T-helper 22 cell (primary cell): ENCODE data around the gene NPB.

Experiments
- DNase-seq: peaks from one replicate; pipeline ENCODE4 v3.0.0-alpha.2; 2020; ENCODE audit warnings: low read depth

NPB gene

DNA sequence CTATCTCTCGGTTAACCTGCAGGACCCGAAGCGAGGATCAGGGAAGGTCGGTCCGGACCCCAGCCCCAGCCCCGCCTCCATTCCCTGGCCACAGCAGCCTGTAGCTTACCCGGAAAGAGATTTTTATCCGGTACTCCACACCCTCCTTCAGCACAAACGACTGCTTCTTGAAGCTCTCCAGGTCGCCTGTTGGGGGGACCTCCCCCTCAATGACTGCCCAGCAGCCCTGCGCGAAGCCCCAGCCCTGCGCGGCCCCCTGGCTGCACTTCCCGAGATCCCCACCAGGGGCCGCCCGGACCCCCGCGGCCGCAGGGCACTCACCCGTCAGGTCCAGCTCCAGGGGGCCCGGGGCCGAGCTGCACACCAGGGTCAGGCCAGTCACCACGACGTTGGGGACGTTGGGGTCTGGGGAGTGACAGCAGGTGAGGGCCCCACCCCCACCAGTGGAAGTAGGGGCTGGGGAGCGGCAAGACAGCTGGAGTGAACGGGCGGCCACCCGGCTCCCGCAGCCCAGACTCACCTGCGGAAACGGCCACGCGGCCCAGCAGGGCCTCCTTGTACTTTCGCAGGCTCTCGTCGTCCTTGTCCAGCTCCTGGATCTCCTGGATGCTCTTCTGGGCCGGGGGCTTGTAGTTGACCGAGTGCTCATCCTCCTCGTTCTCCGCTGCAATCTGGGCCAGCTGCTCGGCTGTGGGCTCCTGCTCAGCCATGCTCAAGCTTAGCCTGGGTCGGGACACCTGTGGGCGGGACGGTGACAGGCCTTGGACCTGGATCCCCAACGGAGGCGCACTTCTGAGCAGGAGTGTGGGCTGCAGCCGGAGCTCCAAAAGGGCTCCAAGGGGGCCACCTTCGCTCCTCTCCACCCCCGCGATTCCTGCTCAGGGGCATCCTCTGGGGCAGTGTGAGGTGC is 32.6 kb upstream of the NPB start:
- DNase-seq: no peak

DNA sequence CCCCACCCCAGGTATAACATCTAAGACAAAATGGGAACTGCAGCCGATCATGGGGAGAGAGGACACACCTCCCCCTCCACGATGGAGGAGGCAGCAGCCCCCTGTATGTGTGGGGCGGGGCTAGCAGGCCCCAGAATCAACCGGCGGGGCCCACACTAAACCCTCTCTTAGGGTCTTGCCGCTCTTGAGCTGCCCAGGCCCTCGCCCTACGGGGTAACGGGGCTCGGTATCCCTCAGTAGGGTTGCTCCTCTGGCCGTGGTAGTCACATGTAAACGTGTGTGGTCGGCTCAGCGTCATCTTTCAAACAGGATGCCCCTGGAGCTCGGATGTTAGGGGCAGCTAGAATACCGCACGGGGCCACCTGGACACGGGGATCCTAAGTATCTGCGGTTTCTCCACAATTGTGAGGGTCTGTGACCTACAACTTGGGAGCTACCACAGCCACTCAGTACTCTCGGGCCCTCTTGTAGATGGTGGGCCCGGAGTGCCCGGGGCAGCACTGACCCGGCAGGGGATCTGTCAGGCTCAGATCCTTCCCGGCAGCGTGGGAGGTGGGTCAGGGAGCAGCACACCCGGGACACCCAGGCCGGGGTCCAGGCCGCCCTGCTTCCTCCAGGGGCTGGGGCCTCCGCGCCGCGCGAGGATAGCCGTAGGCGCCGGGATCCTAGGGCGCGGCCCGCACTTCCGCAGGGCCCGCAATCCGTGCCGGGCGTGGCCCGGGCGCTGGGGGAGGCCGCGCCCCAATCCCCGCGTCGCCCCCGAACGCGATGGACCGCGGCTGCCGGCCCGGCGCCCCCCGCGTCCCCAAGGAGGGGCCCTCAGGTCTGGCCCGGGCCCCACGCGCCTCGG is 31.7 kb upstream of the NPB start:
- DNase-seq: no peak

DNA sequence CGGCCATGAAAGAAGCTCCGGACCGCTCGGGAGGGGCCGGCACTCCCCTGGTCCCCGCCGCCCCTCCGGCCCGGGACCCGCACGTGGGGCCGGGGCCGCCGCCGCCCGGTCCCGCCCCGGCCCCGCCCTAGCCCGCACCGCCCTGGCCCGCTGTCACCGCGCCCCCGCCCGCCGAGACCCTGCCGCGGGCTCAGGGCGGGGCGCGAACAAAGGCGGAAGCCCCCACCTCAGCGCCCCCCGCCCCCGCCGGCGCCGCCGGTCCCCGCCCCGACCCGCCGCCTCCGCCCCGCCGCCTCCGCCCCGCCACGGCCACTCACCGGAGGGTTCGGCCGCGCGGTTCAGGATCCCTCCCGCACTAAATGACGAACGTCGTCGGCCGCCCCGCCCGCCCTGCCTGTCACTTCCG is 31.1 kb upstream of the NPB start, which contains the start of gene ARHGDIA:
Gene ARHGDIA, minus strand, starts transcription at position 357 of the 406 bp plus-strand sequence. CDS start 1,407 bp downstream, outside the sequence.
- DNase-seq: no peak

DNA sequence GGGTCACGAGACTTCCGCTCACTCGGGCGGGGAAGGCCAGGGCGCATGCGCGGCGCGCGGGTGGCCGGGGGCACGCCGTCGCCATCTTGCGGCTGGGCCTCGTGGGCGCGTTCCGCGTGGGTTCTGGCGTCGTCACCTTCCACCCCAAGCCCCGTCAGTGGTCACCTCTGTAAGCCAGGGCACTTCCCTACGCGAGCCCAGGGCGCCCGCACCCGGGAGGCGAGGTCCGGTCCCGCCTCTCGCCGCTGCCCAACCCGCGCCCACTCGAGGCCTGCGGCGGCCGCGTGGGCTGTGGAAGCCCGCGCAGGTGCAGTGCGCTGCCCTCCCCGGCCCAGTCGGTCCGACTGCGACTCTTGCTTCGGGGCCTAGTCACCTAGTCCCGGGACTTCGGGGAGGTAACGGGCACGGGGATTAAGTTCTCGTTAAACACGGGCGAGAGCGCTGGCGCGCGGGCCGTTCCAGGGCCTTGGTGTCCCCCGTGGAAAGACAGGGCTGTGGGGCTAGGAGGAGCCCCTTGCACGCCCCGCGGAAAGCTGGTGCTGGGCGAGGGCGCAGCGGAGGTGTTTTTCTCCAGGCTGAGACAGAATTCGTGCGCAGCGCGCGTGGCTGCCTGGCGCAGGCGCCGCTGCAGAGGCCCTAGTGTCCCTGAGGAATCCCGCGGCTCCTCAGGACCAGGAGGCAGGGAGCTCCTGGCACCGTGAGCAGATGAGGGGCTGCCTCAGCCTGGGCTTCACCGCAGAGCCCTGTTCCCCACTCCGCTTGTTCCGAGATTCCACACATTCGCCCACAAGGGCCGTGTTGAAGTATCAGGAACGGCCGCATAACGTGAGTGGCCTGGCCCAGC is 30.4 kb upstream of the NPB start:
- peak; percentile 92 for DNase-seq

DNA sequence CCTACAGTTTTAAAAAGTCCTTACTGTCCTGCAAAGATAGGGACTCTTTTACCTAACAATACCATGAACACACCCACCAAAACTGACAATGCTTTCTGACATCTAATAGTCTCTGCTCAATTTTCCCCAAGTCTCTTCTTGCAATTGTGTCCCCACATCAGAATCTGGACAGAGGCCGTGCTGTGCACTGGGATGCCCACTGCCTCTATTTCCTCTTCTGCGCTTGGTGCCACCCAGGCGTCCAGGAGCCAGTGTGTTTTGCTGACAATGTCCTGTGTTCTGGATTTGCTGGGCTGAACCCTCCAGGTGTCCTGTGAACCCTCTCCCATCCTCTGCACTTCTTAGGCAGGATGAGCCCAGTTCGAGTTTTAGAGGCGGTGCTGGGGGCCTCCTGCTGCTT is 24.5 kb upstream of the NPB start:
- no peak for DNase-seq

DNA sequence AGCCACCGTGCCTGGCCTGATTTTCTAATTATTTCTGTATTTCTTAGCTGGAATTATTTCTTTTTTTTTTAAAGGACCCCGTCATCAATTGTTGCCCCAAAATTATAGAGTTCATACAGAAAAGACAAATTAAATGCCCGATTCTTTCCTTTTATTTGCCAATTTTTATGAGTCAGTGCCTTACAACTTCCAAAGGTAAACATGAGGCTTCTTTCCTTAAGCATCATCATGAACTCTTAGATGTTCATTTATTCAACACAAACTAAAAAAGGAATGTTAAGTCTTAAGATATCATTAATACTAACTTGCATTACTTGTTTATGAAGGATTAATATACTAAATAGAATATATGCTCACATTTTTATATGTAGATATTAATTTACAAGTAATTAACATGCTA is 23.7 kb upstream of the NPB start:
- DNase-seq: no peak

DNA sequence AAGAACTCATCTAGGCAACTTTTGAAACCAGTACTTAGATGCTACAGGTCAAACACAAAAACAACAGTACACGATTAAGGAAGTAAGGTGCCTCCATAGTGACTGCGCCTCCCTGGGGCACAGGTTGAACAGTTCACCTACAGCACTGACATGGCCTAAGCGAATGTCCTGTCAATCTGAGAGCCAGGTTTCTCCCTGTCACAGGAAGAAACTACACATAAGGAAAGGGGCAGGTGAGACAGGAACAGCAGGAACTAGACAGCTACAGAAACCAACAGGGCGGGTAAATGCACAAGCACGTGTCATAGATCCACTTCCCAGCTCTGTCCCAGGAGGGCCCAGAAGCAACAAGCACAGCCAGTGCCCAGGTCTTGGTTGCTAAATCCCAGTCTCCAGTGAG is 22.9 kb upstream of the NPB start:
- no peak for DNase-seq

DNA sequence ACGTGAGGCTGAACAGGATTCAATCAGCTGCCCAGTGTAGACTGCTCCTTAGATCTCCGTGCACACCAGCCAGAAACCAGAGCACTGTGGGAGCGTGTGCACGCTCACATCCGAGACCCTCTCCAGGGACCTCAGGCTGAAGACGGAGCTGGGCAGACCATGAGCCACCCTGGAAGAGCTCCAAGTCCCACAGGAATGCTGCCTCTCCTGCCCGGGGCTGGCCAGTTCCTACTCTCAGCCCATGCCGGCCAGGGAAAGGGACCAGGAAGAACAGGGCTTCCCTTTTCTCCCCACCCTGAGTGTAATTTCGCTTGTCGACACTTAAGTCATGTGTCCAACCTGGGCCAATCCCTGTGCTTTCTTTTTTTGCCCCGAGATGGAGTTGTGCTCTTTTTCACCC is 17.5 kb upstream of the NPB start:
- DNase-seq: no peak

DNA sequence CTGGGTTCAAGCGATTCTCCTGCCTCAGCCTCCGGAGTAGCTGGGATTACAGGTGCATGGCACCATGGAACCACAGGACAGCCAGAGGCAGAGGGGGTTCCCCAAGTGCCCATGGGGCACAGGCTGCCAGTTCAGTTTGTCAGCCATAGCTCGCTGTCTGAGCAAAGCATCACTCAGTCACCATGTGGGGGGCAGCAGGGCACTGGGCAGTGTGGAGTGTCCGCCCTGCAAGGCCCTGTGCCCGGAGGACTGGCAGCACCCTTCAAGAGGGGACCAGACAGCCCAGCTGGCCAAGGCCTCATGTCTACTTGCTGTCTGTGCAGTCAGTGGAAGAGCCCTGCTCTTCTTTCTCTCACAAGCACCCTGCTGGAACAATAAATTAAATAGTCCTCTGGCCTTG is 17.1 kb upstream of the NPB start:
- no peak for DNase-seq

DNA sequence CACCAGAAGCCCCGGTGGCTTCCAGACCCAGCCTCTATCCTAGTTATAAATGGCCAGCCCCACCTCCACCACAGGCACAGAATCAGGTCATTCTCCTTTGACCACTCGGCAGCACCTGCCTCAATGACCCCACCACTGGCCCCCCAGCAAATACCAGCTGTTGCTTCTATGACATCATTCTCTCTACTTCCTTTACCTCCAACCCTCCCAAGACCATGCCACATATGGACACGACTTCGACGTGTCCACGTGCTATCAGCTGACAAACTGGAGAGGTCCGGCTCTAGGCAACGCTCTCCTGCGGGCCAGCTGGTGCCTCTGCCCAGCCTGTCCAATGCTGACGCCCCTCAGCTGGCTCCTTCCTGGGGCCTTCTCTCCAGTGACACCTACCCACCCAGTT is 16.6 kb upstream of the NPB start:
- DNase-seq: no peak

DNA sequence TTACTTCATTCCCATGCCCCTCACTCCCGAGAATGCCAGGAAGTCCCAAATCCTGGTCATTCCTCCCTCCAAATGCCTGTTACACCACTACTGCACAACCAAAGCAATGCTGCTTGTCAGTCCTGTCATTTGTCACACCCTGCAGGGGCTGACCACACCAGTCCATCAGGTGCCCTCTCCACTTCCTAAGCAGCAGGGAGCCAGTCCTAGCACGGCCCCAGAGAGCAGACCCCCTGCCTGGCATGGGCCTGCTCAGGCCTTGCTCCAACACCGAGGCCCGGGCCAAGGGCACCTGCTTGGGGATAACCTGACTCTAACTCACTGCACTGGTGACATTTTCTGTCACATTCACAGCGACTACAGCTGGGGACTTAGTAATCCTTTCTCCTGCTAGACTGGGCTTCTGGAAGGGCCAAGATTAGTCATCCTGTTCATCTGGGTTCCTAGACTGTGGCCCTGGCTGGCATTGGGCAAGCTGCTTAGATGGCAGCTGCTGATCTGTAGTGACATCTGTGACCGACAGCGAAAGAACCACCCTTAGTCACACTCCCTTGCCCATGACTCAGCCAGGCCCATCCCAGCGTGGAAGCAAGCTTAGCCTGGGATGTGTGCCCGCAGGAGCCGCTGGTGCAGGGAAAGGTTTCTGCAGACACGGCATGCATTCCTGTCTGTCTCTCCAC is 16.0 kb upstream of the NPB start:
- DNase-seq: no peak

DNA sequence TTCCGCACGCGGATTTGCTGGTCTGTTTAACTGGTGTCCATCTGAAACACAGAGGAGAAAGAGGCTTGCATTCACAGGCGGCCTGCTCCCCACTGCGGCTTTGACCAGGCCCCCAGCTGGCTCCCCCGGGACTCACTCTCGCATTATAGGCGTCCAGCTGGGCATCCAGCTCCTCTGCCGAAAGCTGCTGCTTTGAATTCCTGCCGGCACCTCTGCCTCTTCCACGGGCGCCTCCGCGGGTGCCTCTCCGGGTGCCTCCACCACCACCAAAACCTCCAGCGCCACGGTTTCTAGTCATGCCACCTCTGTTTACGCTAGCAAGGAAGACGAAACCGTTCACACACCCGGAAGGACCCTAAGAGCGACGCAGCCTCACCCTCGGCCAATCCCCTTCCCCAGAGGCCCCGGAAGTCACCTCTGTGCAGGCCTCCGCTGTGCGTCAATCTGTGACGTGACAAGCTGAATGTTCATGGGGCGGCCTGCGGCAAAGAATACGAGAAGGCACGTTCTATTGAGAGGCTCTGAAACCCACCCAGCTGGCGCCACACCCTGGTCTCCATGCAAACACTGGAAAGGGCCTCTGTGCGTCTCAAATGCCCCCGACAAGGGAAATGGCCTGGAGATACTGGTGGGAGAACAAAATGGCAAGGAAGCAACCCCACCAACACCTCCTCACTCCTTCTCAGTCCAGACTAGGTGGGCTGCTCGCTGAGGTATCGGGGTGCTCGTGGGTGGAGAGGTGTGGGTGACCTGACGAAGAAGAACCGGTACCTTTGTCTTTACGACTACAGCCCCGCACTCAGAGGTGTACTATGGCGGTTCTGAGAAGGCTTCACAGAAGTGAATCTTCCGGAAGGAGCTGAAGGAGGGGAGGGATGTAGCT is 13.7 kb upstream of the NPB start:
- DNase-seq: no peak

DNA sequence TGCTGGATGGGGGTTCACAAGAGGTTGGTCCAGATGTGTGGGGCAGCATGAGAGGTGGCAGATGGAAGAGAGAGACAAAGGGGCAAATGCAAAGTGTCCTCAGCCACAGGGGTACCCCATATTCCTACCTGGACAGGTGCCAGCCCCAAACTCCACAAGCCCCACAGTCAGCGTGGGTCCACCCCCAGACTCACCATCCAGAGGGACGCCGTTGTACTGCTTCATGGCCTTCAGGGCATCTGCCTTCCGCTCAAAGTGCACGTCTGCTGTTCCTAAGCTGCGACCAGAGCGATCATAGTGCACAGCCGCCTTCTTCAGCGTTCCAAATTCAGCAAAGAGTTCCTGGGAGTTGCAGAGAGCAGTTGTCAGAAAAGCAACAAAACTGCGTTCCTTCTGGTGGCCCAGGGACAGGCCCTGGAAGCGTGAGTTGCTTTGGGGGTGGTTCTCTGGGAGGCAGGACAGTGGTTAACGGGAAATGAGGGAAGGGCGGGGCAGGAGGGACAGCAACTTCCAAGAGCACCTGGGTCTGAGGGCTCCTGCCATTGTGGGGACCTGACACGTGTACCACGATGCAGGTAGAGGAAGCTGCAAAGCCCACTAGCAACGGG is 12.9 kb upstream of the NPB start:
- DNase-seq: no peak

DNA sequence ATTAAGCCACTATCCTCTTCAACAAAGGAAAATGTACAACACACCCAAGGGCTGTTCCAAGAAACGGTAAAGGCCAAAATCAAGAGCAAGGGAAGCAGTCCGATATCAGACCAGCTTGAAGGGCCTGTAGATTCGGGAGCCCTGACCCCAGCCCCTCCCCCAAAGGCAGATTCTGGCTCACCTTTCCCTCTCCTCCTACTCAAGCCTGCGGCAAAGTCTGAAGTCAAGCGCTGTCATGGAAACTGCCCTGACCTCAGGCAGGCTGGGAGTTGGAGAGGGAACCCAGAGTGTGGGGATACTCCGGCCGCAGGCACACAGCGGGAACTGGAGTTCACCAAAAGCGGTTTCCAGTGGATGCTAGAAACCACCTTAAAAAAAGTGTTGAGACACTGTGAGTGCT is 12.4 kb upstream of the NPB start:
- DNase-seq: no peak

DNA sequence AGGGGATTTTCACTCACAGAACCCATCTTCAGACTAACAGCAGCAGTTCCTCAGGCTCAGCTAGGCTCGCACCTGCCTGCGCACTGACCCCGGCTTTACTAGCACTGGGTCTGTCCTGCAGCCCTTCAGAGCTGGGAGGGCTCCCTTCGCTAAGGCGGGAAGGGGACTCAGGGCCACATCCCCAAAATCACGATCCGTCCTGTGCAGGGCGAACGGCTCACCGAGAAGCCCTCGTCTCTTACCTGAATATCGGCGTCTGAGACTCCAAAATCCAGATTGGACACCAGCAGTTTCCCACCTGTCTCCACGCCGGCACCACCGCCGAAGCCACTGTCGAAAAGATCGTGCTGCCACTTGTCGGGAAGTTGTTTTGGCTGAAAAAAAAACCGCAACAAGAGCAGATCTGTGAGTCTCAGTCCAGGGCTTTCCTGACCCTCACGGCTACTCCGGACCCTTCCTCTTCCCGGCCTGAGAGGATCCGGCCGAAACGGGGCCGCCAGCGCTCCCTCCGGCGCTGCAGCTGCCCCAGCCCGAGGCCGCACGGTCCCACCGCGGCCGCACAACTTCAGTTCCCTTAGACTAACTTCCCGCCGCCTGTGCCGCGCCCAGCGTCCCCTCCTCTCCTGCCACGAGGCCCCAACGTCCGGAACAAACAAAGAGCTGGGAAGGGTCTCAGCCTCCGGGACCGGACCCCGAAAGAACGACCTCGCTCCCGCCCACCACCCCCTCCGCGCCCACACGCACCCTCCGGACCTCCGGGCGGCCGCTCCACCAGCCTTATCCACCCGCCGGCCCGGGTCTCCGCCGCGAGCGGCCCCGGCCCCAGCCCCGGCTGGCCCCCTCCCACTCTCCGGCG is 11.4 kb upstream of the NPB start:
- no peak for DNase-seq

DNA sequence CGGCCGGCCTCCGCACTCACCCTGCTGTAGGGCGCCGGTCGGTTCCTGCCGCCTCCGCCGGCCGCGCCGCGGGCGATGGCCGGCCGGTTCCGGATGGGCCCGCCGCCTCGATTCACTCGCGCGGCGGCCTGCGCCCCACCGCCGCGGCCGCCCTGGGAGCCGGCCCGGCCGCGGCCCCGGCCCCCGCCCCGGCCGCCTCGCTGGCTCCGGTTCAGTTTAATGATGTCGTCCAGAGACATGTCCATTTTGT is 10.8 kb upstream of the NPB start:
- DNase-seq: no peak

DNA sequence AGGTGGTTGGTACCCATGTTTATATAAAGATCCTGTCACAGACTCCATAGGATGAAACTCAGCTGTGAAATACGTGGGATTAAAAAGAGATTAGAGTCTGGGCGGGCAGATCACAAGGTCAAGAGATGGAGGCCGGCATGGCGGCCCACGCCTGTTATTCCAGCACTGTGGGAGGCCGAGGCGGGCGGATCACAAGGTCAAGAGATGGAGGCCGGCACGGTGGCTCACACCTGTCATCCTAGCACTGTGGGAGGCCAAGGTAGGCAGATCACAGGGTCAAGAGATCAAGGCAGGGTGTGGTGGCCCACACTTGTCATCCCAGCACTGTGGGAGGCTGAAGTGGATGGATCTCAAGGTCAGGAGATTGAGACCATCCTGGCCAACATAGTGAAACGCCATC is 6.6 kb upstream of the NPB start:
- no peak for DNase-seq

DNA sequence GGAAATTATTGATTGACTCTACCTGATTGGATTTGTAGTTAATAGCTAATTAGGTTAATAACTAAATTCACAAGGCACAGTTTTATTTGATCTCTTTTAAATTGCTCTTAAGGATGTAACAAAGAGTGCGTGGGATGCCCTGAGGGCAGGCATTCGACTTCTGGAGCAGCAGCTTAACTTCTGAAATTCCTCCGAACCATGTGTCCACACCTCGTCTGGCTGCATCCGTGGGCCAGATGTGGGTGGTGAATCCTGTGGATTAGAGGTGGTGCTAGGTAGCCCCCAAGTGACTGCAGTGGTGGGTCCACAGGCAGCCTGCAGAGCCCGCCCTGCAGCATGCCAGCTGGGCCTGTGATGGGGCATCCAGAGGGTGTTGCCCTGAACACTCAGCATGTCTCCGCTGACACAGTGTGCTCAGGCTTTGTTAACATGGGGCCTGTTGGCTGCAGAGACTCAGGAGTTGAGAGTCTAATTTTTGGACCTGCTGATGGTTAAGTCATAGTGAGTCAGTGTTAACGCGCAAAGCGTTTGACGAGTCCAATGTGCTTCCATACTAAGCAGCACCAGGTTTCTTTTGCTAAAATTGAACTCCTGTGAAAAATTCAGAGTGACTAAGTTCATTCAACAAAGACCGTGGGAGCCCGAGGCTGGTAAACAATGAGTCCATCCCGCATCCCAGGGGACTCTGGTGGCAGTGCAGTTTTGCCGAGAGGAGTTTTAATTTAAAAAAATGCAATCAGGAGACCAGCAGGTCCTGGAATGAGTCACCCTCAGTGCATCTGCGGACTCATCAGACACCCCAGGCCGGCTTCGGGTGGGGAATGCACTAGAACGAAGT is 3.8 kb upstream of the NPB start:
- no peak for DNase-seq

DNA sequence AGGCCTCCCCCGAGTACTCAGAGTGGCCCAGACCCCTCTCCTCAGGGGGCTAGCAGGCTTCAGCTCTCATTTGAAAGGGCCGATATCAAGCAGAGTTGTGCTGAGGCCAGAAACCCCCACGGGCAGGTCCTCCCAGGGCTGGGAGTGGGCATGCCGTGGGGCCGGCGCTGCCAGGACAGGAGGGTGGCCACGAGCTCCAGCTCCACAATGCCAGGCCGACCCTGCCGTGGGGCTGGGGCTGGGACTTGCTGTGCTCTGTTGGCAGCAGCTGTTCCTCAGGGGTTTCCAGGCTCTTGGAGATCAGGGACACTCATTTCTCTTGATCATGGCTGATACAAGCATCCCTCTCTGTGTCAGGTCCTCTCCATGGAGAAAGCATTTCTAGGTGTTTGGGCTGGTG is 3.2 kb upstream of the NPB start:
- no peak for DNase-seq
